WTC11 (cell line): Measurements from ENCODE around the gene ABTB2. TPM values are rescaled to one million over a fixed set of nuclear protein-coding genes. Genes with fewer than 3 reads are reported as not detected.

Source experiments
- ATAC-seq: fragments of 200-7000 bp; cut with Tn5 transposase; 2 replicates; pipeline ENCODE4 v1.10.0; 2021; ENCODE audit warnings: mild to moderate bottlenecking, moderate library complexity
- CTCF ChIA-PET: fragments of 300-600 bp; sonication (Branson Sonifier 250); formaldehyde crosslinking; loops from one replicate; lab custom pipeline; 2021; ENCODE audit warnings: antibody characterized with exemption; lab: Charles Lee
- POLR2A ChIA-PET: fragments of 350-600 bp; sonication (Branson Sonifier 250); formaldehyde crosslinking; loops from one replicate; lab custom pipeline; 2021; ENCODE audit warnings: antibody characterized with exemption; lab: Charles Lee
- DNase-seq: peaks from one replicate; pipeline ENCODE4 v3.0.0; 2021; ENCODE audit warnings: low spot score
- H3K27ac Mint-ChIP-seq: 2 replicates; pipeline ENCODE4 v1.8.0; 2021; ENCODE audit warnings: mixed read lengths
- H3K27me3 Mint-ChIP-seq: 2 replicates; pipeline ENCODE4 v1.8.0; 2021; ENCODE audit warnings: low read depth, mild to moderate bottlenecking, moderate library complexity, mixed read lengths
- H3K36me3 Mint-ChIP-seq: 2 replicates; pipeline ENCODE4 v1.8.0; 2021; ENCODE audit warnings: mixed read lengths
- H3K4me1 Mint-ChIP-seq: 2 replicates; pipeline ENCODE4 v1.8.0; 2022; ENCODE audit warnings: mixed read lengths
- H3K4me3 Mint-ChIP-seq: 2 replicates; pipeline ENCODE4 v1.8.0; 2021; ENCODE audit warnings: mild to moderate bottlenecking, moderate library complexity, mixed read lengths
- H3K9me3 Mint-ChIP-seq: 2 replicates; pipeline ENCODE4 v1.8.0; 2021; ENCODE audit warnings: mixed read lengths
- CREM ChIP-seq: sonication (generic); formaldehyde crosslinking; IDR thresholded peaks from 2 replicates; pipeline ENCODE4 v1.8.1; 2022; ENCODE audit warnings: mild to moderate bottlenecking, missing genetic modification reagents, moderate library complexity
- EMX1 ChIP-seq: fragments of 250-450 bp; sonication (Bioruptor Pico); IDR thresholded peaks from 2 replicates; pipeline ENCODE4 v1.8.0; 2021; ENCODE audit warnings: mild to moderate bottlenecking
- ETV6 ChIP-seq: sonication (generic); formaldehyde crosslinking; IDR thresholded peaks from 2 replicates; pipeline ENCODE4 v1.8.1; 2022; ENCODE audit warnings: mild to moderate bottlenecking, missing genetic modification reagents
- GABPB1 ChIP-seq: sonication (generic); formaldehyde crosslinking; IDR thresholded peaks from 2 replicates; pipeline ENCODE4 v1.8.1; 2023; ENCODE audit warnings: mild to moderate bottlenecking, missing genetic modification reagents
- GRHL2 ChIP-seq: fragments of 250-450 bp; sonication (Bioruptor Pico); IDR thresholded peaks from 2 replicates; pipeline ENCODE4 v1.8.0; 2022; ENCODE audit warnings: mild to moderate bottlenecking, moderate library complexity; ENCODE audit not compliant: insufficient replicate concordance, severe bottlenecking
- HMGA2 ChIP-seq: fragments of 250-450 bp; sonication (Bioruptor Pico); IDR thresholded peaks from 2 replicates; pipeline ENCODE4 v1.4.0; 2021; ENCODE audit warnings: mild to moderate bottlenecking, moderate library complexity
- MXD4 ChIP-seq: fragments of 250-450 bp; sonication (Bioruptor Pico); IDR thresholded peaks from 2 replicates; pipeline ENCODE4 v1.8.0; 2021; ENCODE audit warnings: mild to moderate bottlenecking, moderate library complexity, borderline replicate concordance
- MYBL2 ChIP-seq: sonication (generic); formaldehyde crosslinking; IDR thresholded peaks from 2 replicates; pipeline ENCODE4 v1.8.1; 2023; ENCODE audit warnings: mild to moderate bottlenecking, moderate library complexity, missing genetic modification reagents
- NFE2L1 ChIP-seq: sonication (generic); formaldehyde crosslinking; IDR thresholded peaks from 2 replicates; pipeline ENCODE4 v1.8.1; 2023; ENCODE audit warnings: missing genetic modification reagents
- OVOL2 ChIP-seq: fragments of 250-450 bp; sonication (Bioruptor Pico); IDR thresholded peaks from 2 replicates; pipeline ENCODE4 v1.9.0; 2021; ENCODE audit warnings: mild to moderate bottlenecking, borderline replicate concordance
- PRRX2 ChIP-seq: fragments of 250-450 bp; sonication (Bioruptor Pico); IDR thresholded peaks from 2 replicates; pipeline ENCODE4 v1.8.0; 2021; ENCODE audit warnings: mild to moderate bottlenecking
- ZNF396 ChIP-seq: fragments of 250-450 bp; sonication (Bioruptor Pico); IDR thresholded peaks from 2 replicates; pipeline ENCODE4 v1.8.0; 2021; ENCODE audit warnings: mild to moderate bottlenecking, moderate library complexity, borderline replicate concordance
- ZNF416 ChIP-seq: fragments of 250-450 bp; sonication (Bioruptor Pico); IDR thresholded peaks from 2 replicates; pipeline ENCODE4 v1.9.0; 2021; ENCODE audit warnings: mild to moderate bottlenecking, inconsistent platforms
- ZNF671 ChIP-seq: fragments of 250-450 bp; sonication (Bioruptor Pico); IDR thresholded peaks from 2 replicates; pipeline ENCODE4 v1.8.0; 2021; ENCODE audit warnings: mild to moderate bottlenecking
- total RNA-seq: library from RNA; stranded (reverse); gene quantifications from 3 replicates; pipeline ENCODE4 v1.2.3, GENCODE V29; 2021
- TF ChIP-seq, protein P1 (sequence below): sonication (generic); formaldehyde crosslinking; conservative IDR thresholded peaks from 2 replicates; pipeline ENCODE4 v1.8.1; 2023; ENCODE audit warnings: mild to moderate bottlenecking, low read depth, missing genetic modification reagents, moderate library complexity
- TF ChIP-seq, protein P2 (sequence below): fragments of 200-600 bp; IDR thresholded peaks from 2 replicates; pipeline ENCODE4 v1.8.0; 2022; ENCODE audit warnings: antibody characterized with exemption
- TF ChIP-seq, protein P3 (sequence below): sonication (generic); formaldehyde crosslinking; IDR thresholded peaks from 2 replicates; pipeline ENCODE4 v1.8.1; 2022; ENCODE audit warnings: low read depth, mild to moderate bottlenecking, moderate library complexity, missing genetic modification reagents, borderline replicate concordance
- TF ChIP-seq, protein P4 (sequence below): sonication (generic); formaldehyde crosslinking; IDR thresholded peaks from 2 replicates; pipeline ENCODE4 v1.8.0; 2022; ENCODE audit warnings: mild to moderate bottlenecking, missing genetic modification reagents
- TF ChIP-seq, protein P5 (sequence below): sonication (generic); formaldehyde crosslinking; IDR thresholded peaks from 2 replicates; pipeline ENCODE4 v1.8.1; 2022; ENCODE audit warnings: mild to moderate bottlenecking, moderate library complexity, missing genetic modification reagents
- TF ChIP-seq, protein P6 (sequence below): sonication (generic); formaldehyde crosslinking; IDR thresholded peaks from 2 replicates; pipeline ENCODE4 v1.8.0; 2022; ENCODE audit warnings: mild to moderate bottlenecking, missing genetic modification reagents

ABTB2 gene
- total RNA-seq, 1 experiment from 2014 or later: 12.8 TPM

DNA sequence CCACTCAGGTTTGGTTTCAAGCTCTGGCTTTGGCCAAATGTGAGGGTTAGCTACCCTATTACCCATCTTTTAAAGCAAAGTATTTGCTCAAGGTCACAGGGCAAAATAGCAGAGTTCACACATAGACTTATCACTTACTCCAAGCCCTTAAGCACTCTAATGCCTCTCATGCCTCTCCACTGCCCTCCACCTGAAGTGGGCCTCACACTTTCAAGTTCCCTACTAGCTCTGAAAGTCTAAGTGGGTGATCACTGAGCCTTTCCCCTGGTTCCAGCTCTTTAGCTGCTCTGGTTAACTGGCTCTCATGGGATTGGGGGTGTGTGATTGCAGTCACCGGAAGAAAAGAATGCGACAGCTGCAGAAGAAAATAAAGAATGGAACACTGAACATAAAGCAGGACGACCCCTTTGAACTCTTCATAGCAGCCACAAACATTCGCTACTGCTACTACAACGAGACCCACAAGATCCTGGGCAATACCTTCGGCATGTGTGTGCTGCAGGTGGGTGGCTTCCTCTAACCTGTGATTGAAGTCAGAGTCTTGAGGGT lies 246.0 kb downstream of the ABTB2 start:
- ATAC-seq: no peak
- Mint-ChIP-seq H3K27me3 (no peaks in the 10 kb centered on the region), H3K4me1 (peaks cover 4% of the 10 kb centered on the region), H3K36me3 (peaks cover 73% of the 10 kb centered on the region), H3K9me3 (no peaks in the 10 kb centered on the region)
- ChIA-PET CTCF (no interaction called here), POLR2A (no interaction called here)
- TF ChIP-seq, protein P1, sequence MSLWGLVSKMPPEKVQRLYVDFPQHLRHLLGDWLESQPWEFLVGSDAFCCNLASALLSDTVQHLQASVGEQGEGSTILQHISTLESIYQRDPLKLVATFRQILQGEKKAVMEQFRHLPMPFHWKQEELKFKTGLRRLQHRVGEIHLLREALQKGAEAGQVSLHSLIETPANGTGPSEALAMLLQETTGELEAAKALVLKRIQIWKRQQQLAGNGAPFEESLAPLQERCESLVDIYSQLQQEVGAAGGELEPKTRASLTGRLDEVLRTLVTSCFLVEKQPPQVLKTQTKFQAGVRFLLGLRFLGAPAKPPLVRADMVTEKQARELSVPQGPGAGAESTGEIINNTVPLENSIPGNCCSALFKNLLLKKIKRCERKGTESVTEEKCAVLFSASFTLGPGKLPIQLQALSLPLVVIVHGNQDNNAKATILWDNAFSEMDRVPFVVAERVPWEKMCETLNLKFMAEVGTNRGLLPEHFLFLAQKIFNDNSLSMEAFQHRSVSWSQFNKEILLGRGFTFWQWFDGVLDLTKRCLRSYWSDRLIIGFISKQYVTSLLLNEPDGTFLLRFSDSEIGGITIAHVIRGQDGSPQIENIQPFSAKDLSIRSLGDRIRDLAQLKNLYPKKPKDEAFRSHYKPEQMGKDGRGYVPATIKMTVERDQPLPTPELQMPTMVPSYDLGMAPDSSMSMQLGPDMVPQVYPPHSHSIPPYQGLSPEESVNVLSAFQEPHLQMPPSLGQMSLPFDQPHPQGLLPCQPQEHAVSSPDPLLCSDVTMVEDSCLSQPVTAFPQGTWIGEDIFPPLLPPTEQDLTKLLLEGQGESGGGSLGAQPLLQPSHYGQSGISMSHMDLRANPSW (CRISPR knock-in tag): no peak
- no peak for TF ChIP-seq OVOL2
- TF ChIP-seq, protein P2, sequence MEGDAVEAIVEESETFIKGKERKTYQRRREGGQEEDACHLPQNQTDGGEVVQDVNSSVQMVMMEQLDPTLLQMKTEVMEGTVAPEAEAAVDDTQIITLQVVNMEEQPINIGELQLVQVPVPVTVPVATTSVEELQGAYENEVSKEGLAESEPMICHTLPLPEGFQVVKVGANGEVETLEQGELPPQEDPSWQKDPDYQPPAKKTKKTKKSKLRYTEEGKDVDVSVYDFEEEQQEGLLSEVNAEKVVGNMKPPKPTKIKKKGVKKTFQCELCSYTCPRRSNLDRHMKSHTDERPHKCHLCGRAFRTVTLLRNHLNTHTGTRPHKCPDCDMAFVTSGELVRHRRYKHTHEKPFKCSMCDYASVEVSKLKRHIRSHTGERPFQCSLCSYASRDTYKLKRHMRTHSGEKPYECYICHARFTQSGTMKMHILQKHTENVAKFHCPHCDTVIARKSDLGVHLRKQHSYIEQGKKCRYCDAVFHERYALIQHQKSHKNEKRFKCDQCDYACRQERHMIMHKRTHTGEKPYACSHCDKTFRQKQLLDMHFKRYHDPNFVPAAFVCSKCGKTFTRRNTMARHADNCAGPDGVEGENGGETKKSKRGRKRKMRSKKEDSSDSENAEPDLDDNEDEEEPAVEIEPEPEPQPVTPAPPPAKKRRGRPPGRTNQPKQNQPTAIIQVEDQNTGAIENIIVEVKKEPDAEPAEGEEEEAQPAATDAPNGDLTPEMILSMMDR: no peak
- TF ChIP-seq PRRX2 (CRISPR knock-in tag): no peak
- TF ChIP-seq ETV6: no peak
- TF ChIP-seq GRHL2 (CRISPR knock-in tag): no peak
- TF ChIP-seq ZNF396 (CRISPR knock-in tag): no peak
- no peak for TF ChIP-seq HMGA2 (CRISPR knock-in tag)
- TF ChIP-seq, protein P3, sequence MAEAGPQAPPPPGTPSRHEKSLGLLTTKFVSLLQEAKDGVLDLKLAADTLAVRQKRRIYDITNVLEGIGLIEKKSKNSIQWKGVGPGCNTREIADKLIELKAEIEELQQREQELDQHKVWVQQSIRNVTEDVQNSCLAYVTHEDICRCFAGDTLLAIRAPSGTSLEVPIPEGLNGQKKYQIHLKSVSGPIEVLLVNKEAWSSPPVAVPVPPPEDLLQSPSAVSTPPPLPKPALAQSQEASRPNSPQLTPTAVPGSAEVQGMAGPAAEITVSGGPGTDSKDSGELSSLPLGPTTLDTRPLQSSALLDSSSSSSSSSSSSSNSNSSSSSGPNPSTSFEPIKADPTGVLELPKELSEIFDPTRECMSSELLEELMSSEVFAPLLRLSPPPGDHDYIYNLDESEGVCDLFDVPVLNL (CRISPR knock-in tag): no peak
- TF ChIP-seq ZNF416 (CRISPR knock-in tag): no peak
- TF ChIP-seq, protein P4, sequence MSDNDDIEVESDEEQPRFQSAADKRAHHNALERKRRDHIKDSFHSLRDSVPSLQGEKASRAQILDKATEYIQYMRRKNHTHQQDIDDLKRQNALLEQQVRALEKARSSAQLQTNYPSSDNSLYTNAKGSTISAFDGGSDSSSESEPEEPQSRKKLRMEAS: no peak
- TF ChIP-seq, protein P5, sequence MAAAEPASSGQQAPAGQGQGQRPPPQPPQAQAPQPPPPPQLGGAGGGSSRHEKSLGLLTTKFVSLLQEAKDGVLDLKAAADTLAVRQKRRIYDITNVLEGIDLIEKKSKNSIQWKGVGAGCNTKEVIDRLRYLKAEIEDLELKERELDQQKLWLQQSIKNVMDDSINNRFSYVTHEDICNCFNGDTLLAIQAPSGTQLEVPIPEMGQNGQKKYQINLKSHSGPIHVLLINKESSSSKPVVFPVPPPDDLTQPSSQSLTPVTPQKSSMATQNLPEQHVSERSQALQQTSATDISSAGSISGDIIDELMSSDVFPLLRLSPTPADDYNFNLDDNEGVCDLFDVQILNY (CRISPR knock-in tag): no peak
- TF ChIP-seq NFE2L1: no peak
- TF ChIP-seq GABPB1 (CRISPR knock-in tag): no peak
- TF ChIP-seq, protein P6, sequence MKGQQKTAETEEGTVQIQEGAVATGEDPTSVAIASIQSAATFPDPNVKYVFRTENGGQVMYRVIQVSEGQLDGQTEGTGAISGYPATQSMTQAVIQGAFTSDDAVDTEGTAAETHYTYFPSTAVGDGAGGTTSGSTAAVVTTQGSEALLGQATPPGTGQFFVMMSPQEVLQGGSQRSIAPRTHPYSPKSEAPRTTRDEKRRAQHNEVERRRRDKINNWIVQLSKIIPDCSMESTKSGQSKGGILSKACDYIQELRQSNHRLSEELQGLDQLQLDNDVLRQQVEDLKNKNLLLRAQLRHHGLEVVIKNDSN: no peak
- TF ChIP-seq CREM: no peak
- TF ChIP-seq EMX1: no peak
- TF ChIP-seq MXD4 (CRISPR knock-in tag): no peak
- no peak for TF ChIP-seq MYBL2 (CRISPR knock-in tag)
- TF ChIP-seq ZNF671: no peak
- TF ChIP-seq, all 79 proteins: peak for 0
- no peak overlapping the region for H3K4me3 Mint-ChIP-seq
- DNase-seq: no peak
- no peak overlapping the region for H3K27ac Mint-ChIP-seq
